Measurements from ENCODE around the gene SCUBE1.

SCUBE1 gene

DNA sequence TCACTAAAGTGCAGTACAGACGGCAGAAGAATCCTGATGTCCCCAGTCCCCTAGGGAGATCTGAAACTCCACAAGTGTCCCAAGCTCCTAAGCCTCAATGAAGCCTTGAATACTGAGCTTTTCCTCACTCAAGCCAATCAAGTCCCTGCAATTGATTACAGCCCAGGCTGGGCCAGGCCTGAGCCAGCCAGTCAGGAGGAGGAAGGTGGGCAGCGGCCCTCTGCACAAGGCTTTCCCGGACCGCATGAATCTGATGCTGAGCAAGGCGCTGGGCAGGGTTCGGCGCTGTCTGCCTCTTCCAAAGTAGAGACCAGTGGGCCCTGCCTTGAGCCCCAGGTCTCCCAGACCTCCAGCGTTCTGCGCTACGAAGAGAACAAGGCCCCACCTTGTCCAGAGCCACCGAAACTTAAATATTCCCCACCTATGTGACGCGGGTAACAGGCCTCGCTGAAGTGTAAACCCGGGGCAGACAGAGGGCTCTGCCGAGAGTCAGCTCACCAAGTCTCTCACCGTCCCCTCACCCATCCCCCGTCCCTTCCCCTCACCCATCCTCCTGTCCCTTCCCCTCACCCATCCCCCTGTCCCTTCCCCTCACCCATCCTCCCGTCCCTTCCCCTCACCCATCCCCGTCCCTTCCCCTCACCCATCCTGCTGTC lies 63.2 kb downstream of the SCUBE1 start (continued):
- TF ChIP-seq TOX (CRISPR knock-in tag; IDR thresholded peaks at IDR 0.05; ENCODE audit: borderline replicate concordance), result no peak

DNA sequence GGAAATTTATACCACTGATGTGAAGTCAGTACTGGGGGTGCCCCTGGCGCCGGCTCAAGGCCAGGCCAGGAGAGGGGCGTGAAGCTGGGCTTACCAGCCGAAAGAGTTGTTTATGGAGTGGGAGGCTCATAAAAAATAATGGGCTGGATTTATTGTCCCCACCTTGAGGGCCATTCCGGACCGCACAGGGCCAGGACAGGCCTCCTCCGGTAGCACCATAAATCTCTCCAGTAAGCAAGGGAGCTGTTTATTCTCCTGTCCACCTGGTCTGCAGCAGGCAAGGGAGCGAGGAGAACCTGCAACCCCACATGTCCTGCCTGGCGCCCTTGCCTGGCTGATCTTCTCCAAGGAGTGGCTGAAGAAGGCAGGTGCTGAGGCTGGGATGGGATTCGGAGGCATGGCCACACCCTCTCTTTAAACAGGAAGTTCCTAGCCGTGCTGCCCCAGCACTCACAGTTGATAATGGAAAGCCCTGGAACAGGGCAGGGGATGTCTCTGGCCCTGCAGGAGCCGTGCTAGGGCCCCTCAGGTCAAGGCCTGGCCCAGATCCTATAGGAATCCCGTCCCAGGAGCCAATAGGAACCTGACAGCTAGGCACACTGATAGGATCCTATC lies 65.1 kb downstream of the SCUBE1 start:
- no peak for ATAC-seq
- TF ChIP-seq ZFP3 (CRISPR knock-in tag; IDR thresholded peaks at IDR 0.05), result no peak
- TF ChIP-seq ISL1 (CRISPR knock-in tag; IDR thresholded peaks at IDR 0.05), result no peak
- no peak for TF ChIP-seq ESRRG (CRISPR knock-in tag; IDR thresholded peaks at IDR 0.05)
- TF ChIP-seq SNAI2 (CRISPR knock-in tag; IDR thresholded peaks at IDR 0.05), result no peak
- TF ChIP-seq, protein P1, sequence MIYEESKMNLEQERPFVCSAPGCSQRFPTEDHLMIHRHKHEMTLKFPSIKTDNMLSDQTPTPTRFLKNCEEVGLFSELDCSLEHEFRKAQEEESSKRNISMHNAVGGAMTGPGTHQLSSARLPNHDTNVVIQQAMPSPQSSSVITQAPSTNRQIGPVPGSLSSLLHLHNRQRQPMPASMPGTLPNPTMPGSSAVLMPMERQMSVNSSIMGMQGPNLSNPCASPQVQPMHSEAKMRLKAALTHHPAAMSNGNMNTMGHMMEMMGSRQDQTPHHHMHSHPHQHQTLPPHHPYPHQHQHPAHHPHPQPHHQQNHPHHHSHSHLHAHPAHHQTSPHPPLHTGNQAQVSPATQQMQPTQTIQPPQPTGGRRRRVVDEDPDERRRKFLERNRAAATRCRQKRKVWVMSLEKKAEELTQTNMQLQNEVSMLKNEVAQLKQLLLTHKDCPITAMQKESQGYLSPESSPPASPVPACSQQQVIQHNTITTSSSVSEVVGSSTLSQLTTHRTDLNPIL (CRISPR knock-in tag; IDR thresholded peaks at IDR 0.05; ENCODE audit: low read depth), result no peak
- TF ChIP-seq PPARA (CRISPR knock-in tag; IDR thresholded peaks at IDR 0.05; ENCODE audit: borderline replicate concordance), result no peak
- no peak for TF ChIP-seq ZNF70 (CRISPR knock-in tag; IDR thresholded peaks at IDR 0.05)
- no peak for TF ChIP-seq ARNTL (CRISPR knock-in tag; IDR thresholded peaks at IDR 0.05; ENCODE audit: borderline replicate concordance, low read depth)

DNA sequence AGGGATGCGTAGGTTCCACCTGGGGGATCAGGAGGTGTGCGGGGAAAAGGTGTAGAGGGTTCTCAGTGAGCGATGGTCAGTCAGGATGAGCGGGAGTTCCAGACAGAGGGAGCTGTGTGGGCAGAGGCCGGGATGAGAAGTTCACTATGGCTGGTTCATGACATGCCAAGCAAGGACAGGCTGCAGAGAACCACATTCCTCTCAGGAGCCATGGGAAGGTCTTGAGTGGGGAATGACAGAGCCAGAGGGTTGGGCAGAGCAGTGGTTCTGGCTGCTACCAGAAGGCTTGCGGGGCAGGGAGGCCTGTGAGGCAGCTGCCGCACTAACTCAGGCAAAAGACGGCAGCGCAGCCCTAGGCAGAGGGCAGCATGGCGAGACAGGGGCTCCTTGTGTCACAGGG lies 66.1 kb downstream of the SCUBE1 start:
- no peak for ATAC-seq
- TF ChIP-seq OSR1 (CRISPR knock-in tag; IDR thresholded peaks at IDR 0.05), result no peak
- TF ChIP-seq ARNTL (CRISPR knock-in tag; IDR thresholded peaks at IDR 0.05; ENCODE audit: borderline replicate concordance, low read depth), result no peak
- TF ChIP-seq, protein P2, sequence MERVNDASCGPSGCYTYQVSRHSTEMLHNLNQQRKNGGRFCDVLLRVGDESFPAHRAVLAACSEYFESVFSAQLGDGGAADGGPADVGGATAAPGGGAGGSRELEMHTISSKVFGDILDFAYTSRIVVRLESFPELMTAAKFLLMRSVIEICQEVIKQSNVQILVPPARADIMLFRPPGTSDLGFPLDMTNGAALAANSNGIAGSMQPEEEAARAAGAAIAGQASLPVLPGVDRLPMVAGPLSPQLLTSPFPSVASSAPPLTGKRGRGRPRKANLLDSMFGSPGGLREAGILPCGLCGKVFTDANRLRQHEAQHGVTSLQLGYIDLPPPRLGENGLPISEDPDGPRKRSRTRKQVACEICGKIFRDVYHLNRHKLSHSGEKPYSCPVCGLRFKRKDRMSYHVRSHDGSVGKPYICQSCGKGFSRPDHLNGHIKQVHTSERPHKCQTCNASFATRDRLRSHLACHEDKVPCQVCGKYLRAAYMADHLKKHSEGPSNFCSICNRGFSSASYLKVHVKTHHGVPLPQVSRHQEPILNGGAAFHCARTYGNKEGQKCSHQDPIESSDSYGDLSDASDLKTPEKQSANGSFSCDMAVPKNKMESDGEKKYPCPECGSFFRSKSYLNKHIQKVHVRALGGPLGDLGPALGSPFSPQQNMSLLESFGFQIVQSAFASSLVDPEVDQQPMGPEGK (CRISPR knock-in tag; IDR thresholded peaks at IDR 0.05; ENCODE audit: borderline replicate concordance), result no peak
- no peak for TF ChIP-seq ISL1 (CRISPR knock-in tag; IDR thresholded peaks at IDR 0.05)
- TF ChIP-seq TCF4 (CRISPR knock-in tag; IDR thresholded peaks at IDR 0.05; ENCODE audit: borderline replicate concordance), result no peak
- no peak for TF ChIP-seq ZC3H10 (CRISPR knock-in tag; IDR thresholded peaks at IDR 0.05)
- TF ChIP-seq, protein P3, sequence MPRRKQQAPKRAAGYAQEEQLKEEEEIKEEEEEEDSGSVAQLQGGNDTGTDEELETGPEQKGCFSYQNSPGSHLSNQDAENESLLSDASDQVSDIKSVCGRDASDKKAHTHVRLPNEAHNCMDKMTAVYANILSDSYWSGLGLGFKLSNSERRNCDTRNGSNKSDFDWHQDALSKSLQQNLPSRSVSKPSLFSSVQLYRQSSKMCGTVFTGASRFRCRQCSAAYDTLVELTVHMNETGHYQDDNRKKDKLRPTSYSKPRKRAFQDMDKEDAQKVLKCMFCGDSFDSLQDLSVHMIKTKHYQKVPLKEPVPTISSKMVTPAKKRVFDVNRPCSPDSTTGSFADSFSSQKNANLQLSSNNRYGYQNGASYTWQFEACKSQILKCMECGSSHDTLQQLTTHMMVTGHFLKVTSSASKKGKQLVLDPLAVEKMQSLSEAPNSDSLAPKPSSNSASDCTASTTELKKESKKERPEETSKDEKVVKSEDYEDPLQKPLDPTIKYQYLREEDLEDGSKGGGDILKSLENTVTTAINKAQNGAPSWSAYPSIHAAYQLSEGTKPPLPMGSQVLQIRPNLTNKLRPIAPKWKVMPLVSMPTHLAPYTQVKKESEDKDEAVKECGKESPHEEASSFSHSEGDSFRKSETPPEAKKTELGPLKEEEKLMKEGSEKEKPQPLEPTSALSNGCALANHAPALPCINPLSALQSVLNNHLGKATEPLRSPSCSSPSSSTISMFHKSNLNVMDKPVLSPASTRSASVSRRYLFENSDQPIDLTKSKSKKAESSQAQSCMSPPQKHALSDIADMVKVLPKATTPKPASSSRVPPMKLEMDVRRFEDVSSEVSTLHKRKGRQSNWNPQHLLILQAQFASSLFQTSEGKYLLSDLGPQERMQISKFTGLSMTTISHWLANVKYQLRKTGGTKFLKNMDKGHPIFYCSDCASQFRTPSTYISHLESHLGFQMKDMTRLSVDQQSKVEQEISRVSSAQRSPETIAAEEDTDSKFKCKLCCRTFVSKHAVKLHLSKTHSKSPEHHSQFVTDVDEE (CRISPR knock-in tag; IDR thresholded peaks at IDR 0.05), result no peak
- TF ChIP-seq, protein P1 (CRISPR knock-in tag; IDR thresholded peaks at IDR 0.05; ENCODE audit: low read depth), result no peak
- no peak for TF ChIP-seq GLIS3 (CRISPR knock-in tag; IDR thresholded peaks at IDR 0.05)
- TF ChIP-seq ZNF8 (CRISPR knock-in tag; IDR thresholded peaks at IDR 0.05), result no peak
- TF ChIP-seq ZNF70 (CRISPR knock-in tag; IDR thresholded peaks at IDR 0.05), result no peak
- TF ChIP-seq, protein P4, sequence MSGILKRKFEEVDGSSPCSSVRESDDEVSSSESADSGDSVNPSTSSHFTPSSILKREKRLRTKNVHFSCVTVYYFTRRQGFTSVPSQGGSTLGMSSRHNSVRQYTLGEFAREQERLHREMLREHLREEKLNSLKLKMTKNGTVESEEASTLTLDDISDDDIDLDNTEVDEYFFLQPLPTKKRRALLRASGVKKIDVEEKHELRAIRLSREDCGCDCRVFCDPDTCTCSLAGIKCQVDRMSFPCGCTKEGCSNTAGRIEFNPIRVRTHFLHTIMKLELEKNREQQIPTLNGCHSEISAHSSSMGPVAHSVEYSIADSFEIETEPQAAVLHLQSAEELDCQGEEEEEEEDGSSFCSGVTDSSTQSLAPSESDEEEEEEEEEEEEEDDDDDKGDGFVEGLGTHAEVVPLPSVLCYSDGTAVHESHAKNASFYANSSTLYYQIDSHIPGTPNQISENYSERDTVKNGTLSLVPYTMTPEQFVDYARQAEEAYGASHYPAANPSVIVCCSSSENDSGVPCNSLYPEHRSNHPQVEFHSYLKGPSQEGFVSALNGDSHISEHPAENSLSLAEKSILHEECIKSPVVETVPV (CRISPR knock-in tag; IDR thresholded peaks at IDR 0.05), result no peak
- no peak for TF ChIP-seq ESRRG (CRISPR knock-in tag; IDR thresholded peaks at IDR 0.05)
- TF ChIP-seq BACH2 (CRISPR knock-in tag; IDR thresholded peaks at IDR 0.05; ENCODE audit: borderline replicate concordance), result no peak
- no peak for TF ChIP-seq TOX (CRISPR knock-in tag; IDR thresholded peaks at IDR 0.05; ENCODE audit: borderline replicate concordance)

DNA sequence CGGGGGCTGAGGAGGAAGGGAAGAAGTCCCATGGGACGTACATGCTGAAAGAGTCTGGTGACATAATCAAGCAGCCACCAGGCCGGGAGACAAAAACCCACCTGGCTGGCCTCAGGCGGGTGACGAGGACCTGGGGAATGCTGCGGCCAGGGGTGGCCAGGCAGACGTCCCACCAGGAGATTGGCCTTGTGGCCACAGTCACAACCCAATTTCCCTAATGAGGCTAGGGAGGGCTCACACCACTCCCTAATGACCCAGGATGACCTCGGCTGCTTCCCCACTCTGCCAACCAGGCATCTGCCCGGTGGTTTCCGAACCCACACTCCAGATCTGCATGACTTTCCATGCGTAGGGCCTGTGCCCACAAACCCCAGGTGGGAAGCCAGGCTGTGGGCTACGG lies 66.9 kb downstream of the SCUBE1 start:
- ATAC-seq, result no peak
- TF ChIP-seq SNAI2 (CRISPR knock-in tag; IDR thresholded peaks at IDR 0.05) (no peak), OSR1 (CRISPR knock-in tag; IDR thresholded peaks at IDR 0.05) (no peak), ESRRG (CRISPR knock-in tag; IDR thresholded peaks at IDR 0.05) (no peak), ZC3H10 (CRISPR knock-in tag; IDR thresholded peaks at IDR 0.05) (no peak), ISL1 (CRISPR knock-in tag; IDR thresholded peaks at IDR 0.05) (no peak), ZNF8 (CRISPR knock-in tag; IDR thresholded peaks at IDR 0.05) (no peak), BACH2 (CRISPR knock-in tag; IDR thresholded peaks at IDR 0.05; ENCODE audit: borderline replicate concordance) (no peak), ZNF565 (CRISPR knock-in tag; conservative IDR thresholded peaks at IDR 0.05; ENCODE audit: low read depth) (no peak), PPARA (CRISPR knock-in tag; IDR thresholded peaks at IDR 0.05; ENCODE audit: borderline replicate concordance) (no peak)
- TF ChIP-seq, protein P1 (CRISPR knock-in tag; IDR thresholded peaks at IDR 0.05; ENCODE audit: low read depth), result no peak
- TF ChIP-seq, protein P2 (CRISPR knock-in tag; IDR thresholded peaks at IDR 0.05; ENCODE audit: borderline replicate concordance), result no peak

Data from SK-N-SH treated with all-trans-retinoic acid at 6 μM for 48 hours (cell line).